Measurements from ENCODE around the gene PXK.

- TF ChIP-seq POLR2A (IDR thresholded peaks at IDR 0.05; ENCODE audit: low read length) (no peak), GATA1 (IDR thresholded peaks at IDR 0.05; ENCODE audit: low read depth, low read length) (no peak)
Measured at GRCh38 chr3:58432905-58433304, 100.2 kb downstream of the PXK start.

Data from erythroblast (primary cell).